ENCODE results near the gene LMO2. TPM values are rescaled to one million over a fixed set of nuclear protein-coding genes. Genes with fewer than 3 reads are reported as not detected.
"Not testable (repeated sequence)": the region's sequence is repeated elsewhere in the genome, so short reads cannot be mapped to it uniquely, and the experiment has no call there.

The LMO2 gene
- total and polyA plus RNA-seq, 2 donors from 2014 or later: 57.1 to 60.6 TPM

GRCh38 chr11:33842236-33842915 is 49.5 kb downstream of the LMO2 start:
- TF ChIP-seq CTCF (IDR thresholded peaks at IDR 0.05; ENCODE audit: borderline replicate concordance, extremely low read depth, insufficient read depth): no peak
- DNase-seq: no peak
- H3K9me3 ChIP-seq (ENCODE audit: control insufficient read depth in 2 of 3, insufficient read depth in 1 of 3, low read length in 3 of 3): no peaks in the 10 kb centered on the region
- no peaks in the 10 kb centered on the region for H3K4me1 ChIP-seq (ENCODE audit: control insufficient read depth in 2 of 3, insufficient read depth in 2 of 3, low read depth in 1 of 3, low read length in 3 of 3)
- intact Hi-C loops (cut with DNase I): no loop called here
- H3K9ac ChIP-seq (ENCODE audit: low read length in 3 of 3): no peak overlapping the region
- H3K27ac ChIP-seq (ENCODE audit: low read depth in 2 of 2, low read length in 2 of 2): no peak overlapping the region
- H3K27me3 ChIP-seq (ENCODE audit: control insufficient read depth, insufficient read depth, low read length): no peaks in the 10 kb centered on the region
- FAIRE-seq: no peak
- no peaks in the 10 kb centered on the region for H3K36me3 ChIP-seq (ENCODE audit: control insufficient read depth in 2 of 3, insufficient read depth in 3 of 3, low read length in 3 of 3)
- H3K4me3 ChIP-seq (ENCODE audit: low read length in 3 of 3): no peak overlapping the region

GRCh38 chr11:33838234-33838633 is 53.6 kb downstream of the LMO2 start:
- H3K9me3 ChIP-seq (ENCODE audit: control insufficient read depth in 2 of 3, insufficient read depth in 1 of 3, low read length in 3 of 3); H3K9ac ChIP-seq (ENCODE audit: low read length in 3 of 3); DNase-seq; H3K36me3 ChIP-seq (ENCODE audit: control insufficient read depth in 2 of 3, insufficient read depth in 3 of 3, low read length in 3 of 3); H3K4me3 ChIP-seq (ENCODE audit: low read length in 3 of 3); FAIRE-seq; H3K27ac ChIP-seq (ENCODE audit: low read depth in 2 of 2, low read length in 2 of 2); intact Hi-C loops (cut with DNase I); H3K4me1 ChIP-seq (ENCODE audit: control insufficient read depth in 2 of 3, insufficient read depth in 2 of 3, low read depth in 1 of 3, low read length in 3 of 3); H3K27me3 ChIP-seq (ENCODE audit: control insufficient read depth, insufficient read depth, low read length): not testable (repeated sequence)

GRCh38 chr11:33837334-33837733 is 54.5 kb downstream of the LMO2 start:
- H3K4me3 ChIP-seq (ENCODE audit: low read length in 3 of 3); H3K27ac ChIP-seq (ENCODE audit: low read depth in 2 of 2, low read length in 2 of 2); H3K36me3 ChIP-seq (ENCODE audit: control insufficient read depth in 2 of 3, insufficient read depth in 3 of 3, low read length in 3 of 3); intact Hi-C loops (cut with DNase I); H3K4me1 ChIP-seq (ENCODE audit: control insufficient read depth in 2 of 3, insufficient read depth in 2 of 3, low read depth in 1 of 3, low read length in 3 of 3); H3K27me3 ChIP-seq (ENCODE audit: control insufficient read depth, insufficient read depth, low read length); H3K9ac ChIP-seq (ENCODE audit: low read length in 3 of 3); DNase-seq; H3K9me3 ChIP-seq (ENCODE audit: control insufficient read depth in 2 of 3, insufficient read depth in 1 of 3, low read length in 3 of 3): not testable (repeated sequence)
- FAIRE-seq: peak; percentile 15

- peak; percentile 68 for FAIRE-seq
These were observed 56.6 kb downstream of the LMO2 start for GRCh38 chr11:33835143-33835878.

More at GRCh38 chr11:33835143-33835878, 56.6 kb downstream of the LMO2 start:
- intact Hi-C loops (cut with DNase I): no loop called here
- Histone ChIP-seq H3K9ac (ENCODE audit: low read length in 3 of 3) (no peak overlapping the region), H3K4me3 (ENCODE audit: low read length in 3 of 3) (no peak overlapping the region), H3K27me3 (ENCODE audit: control insufficient read depth, insufficient read depth, low read length) (no peaks in the 10 kb centered on the region), H3K4me1 (ENCODE audit: control insufficient read depth in 2 of 3, insufficient read depth in 2 of 3, low read depth in 1 of 3, low read length in 3 of 3) (no peaks in the 10 kb centered on the region), H3K27ac (ENCODE audit: low read depth in 2 of 2, low read length in 2 of 2) (no peak overlapping the region), H3K36me3 (ENCODE audit: control insufficient read depth in 2 of 3, insufficient read depth in 3 of 3, low read length in 3 of 3) (no peaks in the 10 kb centered on the region), H3K9me3 (ENCODE audit: control insufficient read depth in 2 of 3, insufficient read depth in 1 of 3, low read length in 3 of 3) (no peaks in the 10 kb centered on the region)
- peak; percentile 10 for TF ChIP-seq CTCF (IDR thresholded peaks at IDR 0.05; ENCODE audit: borderline replicate concordance, extremely low read depth, insufficient read depth)
- DNase-seq: peak in 2 of 5 donors; percentile 27 to 63

Data from kidney (tissue), 14 donors.